NCI-H1417 (cell line): Measurements from ENCODE around the gene GNL3L.
"Not testable (repeated sequence)": the region's sequence is repeated elsewhere in the genome, so short reads cannot be mapped to it uniquely, and the experiment has no call there.

Source experiments
- DNase-seq, 3 experiments: peaks; one replicate each; lab custom pipeline; 2025; lab: John Stamatoyannopoulos, UW

Gene GNL3L, protein sequence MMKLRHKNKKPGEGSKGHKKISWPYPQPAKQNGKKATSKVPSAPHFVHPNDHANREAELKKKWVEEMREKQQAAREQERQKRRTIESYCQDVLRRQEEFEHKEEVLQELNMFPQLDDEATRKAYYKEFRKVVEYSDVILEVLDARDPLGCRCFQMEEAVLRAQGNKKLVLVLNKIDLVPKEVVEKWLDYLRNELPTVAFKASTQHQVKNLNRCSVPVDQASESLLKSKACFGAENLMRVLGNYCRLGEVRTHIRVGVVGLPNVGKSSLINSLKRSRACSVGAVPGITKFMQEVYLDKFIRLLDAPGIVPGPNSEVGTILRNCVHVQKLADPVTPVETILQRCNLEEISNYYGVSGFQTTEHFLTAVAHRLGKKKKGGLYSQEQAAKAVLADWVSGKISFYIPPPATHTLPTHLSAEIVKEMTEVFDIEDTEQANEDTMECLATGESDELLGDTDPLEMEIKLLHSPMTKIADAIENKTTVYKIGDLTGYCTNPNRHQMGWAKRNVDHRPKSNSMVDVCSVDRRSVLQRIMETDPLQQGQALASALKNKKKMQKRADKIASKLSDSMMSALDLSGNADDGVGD

DNA sequence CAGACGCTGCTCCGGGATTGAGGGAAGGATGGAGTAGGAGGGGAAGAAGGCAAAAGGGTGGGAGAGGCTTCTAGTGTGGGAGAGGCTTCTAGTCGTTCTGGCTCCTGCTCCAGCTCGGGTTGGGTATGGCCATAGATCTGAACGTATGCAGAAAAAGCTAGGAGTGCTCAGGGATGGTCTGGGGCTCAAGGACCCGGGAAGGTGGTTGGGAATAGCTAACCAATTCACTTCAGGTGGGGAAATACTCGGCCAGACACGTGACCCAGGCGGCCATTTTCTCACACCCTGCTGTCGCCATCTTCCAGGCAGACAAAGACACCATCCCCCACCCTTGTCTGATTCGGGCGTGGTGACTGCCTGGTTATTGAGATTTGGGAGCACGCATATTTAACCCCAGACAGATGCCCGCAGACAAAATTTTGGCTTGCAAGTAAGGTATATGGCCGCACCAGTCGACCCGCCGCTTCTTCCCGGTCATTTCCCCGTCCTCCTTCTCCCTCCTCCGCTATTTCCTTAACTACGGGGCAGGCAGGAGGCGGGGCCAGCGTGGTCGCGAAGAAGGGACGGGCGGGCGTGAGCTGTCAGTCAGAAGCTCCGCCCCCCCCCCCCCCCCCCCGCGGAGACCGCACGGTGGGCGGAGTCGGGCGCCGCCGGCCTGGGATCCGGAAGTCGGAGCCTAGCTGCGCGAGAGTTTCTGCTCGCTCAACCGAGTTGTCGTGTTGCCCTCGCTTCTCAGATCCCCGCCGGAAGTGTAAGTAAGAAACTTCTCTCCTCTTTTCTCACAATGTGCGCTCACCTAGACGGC lies at the start of gene GNL3L:
Gene GNL3L, plus strand, starts transcription at position 668 of the 805 bp plus-strand sequence. CDS start 2,348 bp downstream, outside the sequence.
- peak; percentile 87 to 94 (median 87) for DNase-seq

DNA sequence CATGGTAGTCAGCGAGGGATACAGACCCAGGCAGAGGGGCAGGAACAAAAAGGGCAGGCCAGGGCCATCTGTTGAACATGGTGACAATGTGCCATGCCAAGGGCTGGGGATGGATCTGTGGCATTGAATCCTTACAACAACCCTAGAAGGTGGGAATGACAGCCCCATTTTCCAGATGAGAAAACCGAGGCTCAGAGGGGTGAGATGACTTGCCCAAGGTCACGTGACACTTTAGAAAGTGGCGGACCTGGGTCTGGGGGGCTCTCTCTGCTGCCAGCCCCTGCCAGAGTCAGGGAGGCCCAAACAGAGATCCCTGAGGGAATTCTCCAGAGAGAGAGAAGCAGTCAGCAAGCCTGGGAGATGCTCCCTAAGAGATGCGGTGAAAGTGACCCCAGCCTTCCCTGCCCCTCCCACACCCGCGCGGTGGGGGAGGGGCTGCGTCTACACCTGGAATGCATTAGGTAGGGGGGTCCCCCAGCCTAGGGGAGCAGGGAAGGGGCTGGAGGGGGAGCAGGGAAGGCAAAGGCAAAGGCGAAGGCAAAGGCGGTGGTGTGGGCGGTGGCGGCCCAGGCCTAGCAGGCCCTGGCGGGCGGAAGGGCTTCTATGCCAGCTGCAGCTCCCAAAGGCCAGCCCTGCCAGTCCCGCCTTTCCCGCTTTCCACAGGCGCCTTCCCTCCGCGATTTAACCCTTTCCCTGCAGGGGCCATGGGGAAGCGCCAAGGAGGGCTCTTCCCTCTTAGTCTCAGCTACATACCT lies 47.0 kb upstream of the GNL3L start:
- DNase-seq = no peak

DNA sequence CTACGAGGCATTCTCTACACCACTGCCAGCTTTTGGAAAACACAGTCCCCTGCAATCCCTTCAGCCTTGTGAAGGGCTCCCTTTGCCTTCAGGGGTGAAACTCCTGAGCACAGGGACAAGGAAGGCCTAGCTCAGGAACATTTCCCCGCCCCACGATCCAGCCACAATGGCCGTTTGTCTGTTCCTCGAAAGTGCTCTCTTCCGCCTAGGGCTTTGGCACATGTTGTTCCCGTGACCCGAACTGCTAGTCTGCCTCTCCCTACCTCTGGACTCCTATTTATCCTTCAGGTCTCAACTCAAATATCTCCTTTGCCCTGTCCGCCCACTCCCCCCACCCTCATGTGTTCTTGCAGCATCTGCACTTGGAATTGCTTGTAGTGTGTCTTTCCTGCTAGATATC lies 46.1 kb upstream of the GNL3L start:
- no peak for DNase-seq

DNA sequence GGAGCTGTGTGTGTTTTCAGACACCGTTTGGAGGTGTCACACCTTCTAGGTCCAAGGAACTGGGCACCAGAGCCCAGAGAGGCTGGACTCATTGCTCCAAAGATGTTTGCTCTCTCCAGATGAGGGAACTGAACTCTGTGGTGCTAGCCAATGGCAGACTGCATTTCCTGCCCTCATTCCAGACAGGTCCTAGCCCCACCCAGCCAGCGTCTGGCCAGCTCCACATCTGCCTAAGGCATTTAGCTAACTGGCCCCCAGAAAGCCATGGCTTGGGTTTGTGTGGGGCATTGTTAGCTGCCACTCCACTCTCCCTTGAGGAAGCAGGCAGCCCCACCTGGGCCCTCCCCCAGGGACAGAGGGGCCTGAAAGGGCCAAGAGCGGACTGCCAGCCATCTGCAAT lies 45.4 kb upstream of the GNL3L start:
- DNase-seq = no peak

DNA sequence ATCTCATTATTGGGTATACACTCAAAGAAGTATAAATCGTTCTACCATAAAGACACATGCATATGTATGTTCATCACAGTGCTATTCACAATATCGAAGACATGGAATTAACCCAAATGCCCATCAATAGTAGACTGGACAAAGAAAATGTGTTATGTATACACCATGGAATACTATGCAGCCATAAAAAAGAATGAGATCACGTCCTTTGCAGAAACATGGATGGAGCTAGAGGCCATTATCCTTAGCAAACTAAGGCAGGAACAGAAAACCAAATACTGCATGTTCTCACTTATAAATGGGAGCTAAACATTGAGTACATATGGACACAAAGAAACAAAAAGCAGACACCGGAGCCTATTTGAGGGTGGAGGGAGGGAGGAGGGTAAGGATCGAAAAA lies 40.2 kb upstream of the GNL3L start:
- not testable (repeated sequence) for DNase-seq

DNA sequence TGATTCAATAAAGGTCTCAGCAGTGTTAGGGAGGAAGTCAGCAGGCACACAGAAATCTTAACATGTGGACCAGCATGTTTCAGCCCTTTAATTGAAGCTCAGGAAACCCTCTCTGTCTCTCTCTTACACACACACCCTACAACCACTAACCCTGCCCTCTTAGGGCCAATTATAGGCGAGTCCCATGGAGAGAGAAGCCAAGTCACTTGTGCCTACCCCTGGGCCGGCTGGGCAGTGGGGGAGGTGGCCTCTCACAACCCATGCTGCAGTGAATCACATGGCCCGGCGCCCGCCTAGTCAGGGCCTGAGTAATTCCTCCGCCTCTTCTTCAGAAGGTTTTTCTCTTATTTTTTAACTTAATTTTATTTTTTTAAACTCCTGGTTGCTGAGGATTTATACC lies 37.7 kb upstream of the GNL3L start:
- DNase-seq = no peak

DNA sequence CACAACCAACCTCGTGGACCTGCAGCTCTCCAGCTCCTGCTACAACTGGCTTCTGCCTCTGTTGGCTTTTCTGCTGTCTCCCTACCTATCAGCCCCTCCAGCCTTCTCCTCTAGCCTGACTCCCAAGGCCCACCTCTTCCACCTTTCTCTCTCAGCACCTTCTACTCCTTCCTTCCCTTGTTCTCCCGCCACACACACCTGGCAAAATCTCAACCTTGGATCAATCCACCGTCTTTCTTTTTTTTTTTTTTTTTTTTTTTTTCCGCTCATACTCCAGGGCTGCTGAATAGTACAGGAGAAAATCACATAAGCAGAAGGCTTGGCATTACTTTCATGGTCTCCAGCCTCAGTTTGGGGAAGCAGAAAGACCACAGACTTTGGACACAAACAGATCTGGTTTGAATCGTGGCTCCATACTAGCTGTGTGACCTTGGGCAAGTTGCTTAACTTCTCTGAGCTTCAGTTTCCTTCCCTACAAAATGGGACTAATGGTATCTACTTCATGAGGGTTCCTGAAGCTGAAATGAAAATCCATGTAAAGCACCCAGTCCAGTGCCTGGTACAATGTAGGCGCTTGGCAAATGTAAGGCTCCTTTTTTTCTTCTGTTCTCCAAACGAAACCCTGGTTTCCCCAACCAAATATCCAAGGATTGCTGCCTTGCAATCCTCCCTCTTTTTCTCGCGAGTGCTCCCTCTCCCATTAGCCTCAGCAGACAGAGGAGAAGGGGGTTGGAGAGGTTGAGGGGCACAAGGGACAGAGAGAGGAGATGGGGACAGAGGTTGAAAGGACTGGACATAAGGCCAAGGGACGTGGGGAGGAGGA lies 35.6 kb upstream of the GNL3L start:
- DNase-seq = no peak

DNA sequence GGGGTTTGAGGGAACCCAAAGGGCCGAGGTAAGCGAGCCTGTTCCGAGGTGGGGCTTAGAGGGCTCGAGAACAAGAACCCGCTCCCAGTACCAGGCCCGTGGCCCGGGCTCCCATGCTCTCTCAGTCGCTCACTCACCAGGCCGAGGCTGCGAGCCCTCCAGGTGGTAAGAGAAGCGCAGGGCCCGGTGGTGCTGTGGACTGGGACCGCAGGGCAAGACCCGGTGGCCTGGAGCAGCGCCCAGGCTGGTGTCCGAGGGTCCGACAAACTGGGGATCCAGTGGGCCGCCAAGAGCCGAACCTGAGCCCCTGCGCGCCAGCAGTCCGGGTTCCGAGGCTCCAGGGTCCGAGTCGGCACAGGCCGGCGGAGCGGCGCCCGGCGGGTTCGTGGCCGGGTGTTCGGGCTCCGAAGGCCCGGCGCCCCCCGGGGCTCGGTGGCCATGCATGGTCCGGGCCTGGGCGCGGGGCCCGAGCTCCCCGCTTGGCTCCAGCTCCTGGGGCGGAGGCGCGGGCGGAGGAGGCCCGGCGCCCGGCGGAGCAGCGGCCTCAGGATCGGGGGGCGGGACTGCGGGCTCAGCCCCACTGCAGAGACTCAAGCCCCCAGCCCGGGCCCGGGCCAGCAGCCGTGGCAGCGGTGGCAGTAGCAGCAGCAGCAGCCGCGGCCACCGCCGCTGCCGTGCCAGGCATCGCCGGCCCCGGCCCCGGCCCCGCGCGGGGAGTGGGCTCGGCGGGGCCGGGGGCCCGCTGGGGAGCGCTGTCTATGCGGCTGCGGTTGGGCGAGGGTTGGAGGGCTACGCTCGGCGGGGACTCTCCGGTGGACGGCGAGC lies 34.8 kb upstream of the GNL3L start:
- DNase-seq = peak in 2 of 3 experiments; percentile 58 to 73

DNA sequence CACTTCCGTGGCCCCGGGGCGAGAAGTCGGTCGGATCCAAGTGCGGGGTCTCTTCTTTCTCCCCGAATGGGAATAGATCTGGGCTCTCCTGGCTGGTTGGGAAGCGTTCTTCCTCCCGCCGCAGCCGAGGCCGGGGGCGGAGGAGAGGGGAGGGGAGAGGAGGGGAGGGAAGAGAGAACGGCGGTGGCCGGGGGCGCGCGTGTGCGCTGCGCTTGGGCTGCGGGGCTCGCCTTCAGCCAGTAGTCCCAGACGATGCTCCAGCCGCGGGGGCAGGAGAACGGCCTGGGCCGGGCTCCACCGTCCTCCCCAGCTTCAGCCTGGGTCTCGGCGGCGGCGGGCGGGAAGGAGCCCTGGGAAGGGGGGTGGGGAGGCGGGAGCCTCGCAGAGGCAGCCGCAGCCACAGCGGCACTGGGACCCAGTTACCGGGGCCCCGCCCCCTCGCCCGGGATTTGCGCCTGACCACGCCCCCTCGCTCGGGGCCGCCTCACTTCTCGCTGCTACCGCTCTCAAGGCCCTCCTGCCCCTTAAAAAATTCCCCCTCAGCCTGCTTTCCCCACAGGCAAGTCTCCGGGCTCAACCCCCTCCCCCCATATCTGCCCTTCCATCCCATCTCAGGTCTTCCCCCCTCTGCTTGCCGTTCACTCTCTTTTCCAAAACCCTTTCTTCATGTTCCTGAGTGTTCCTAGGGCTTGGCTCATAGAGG lies 34.1 kb upstream of the GNL3L start, which contains the start of gene FGD1:
Gene FGD1, minus strand, starts transcription at position 421 of the 703 bp plus-strand sequence. CDS start 802 bp downstream, outside the sequence.
- peak; percentile 18 to 85 (median 81) for DNase-seq

DNA sequence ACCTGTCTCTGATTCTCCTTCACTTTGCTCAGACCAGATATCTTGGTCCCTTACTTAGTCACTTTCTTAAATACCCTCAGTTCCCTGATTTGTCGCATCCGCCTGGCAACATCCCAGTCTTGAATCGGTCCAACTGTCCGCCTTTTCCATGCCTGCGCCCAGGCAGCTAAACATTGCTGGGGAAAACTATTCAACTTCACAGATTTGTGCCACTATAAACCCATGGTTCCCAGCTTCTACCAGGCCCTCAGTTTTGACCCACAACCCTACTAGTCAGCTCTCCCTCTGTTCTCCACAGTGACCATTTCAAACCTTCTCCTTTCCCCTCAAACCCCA lies 33.5 kb upstream of the GNL3L start:
- peak in 1 of 3 experiments; percentile 32 for DNase-seq

DNA sequence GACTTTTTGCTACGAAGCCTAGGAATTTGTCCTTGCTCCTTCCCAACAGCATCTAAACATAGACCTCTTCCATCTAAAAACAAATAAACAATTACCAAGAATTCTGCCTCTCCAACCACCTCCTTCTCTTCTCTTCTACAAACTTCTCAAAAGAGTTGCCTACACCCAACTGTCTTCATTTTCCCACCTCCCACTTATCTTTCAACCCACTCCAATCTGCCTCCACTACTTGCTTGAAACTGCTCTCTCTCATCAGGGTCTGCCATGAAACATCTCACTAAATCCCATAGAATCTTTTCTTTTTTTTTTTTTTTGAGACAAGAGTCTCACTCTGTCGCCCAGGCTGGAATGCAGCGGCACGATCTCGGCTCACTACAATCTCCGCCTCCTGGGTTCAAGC lies 33.1 kb upstream of the GNL3L start:
- no peak for DNase-seq

DNA sequence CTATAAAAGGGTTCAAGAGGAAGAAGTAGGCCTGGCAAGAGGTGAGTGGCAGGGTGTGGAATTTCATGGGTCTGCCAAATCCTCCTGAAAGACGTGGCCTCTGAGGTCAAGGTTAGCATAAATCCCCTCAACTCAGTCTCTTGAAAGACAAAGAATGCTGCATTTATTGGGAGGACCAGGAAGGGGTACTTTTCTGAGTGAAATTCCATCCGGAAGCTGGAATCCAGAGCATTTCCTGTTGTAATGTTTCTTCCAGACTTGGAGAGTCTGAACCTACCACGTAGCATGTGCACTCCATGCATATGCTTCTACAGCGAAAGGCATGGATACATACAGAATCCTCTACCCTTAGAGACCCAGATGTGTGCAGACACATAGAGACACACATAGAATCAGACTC lies 20.6 kb upstream of the GNL3L start:
- no peak for DNase-seq

DNA sequence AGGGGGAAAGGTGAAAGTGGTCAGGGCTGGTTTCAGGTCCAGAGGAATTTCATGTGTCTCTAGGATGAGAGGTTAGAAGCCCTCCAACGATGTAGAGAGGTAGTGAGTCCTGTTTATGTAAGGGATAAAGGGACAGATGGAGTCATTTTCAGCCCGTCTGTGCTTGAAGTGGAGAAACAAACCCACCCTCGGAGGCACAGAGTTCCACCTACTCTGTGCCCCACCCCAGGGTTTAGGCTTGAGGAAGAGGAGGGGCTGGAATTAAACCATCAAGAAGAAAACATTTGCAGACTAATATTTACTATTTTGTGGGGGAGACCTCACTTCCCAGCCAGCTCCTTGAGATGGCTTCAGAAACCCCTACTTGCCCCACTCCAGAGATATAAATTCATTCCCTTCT lies 868 bp upstream of the GNL3L start:
- DNase-seq = no peak

DNA sequence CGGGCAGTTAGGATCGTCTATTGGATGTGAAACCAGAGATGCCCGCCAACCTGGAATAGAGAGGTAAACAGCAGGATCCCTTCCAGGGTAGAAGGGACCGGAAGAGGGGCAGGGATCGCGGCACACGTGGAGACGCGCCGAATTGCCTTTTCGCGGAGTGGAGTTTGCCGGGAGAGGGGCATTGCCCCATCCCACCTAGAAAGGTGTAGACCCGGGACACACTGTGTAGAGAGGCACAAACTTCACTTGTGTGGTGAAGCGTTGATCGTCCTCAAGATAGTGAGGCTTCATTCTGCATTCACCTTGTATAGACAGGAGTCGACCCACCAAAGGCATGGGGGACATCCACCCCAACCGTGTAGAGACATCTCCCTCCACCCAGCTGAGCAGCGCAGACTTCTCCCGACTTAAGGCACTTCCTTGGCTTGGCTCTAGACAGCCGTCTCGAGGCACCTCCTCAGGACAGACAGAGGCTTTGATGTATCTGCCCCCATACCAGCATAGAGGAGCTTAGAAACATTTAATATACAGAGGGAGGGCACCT lies 410 bp downstream of the GNL3L start:
- DNase-seq = no peak

DNA sequence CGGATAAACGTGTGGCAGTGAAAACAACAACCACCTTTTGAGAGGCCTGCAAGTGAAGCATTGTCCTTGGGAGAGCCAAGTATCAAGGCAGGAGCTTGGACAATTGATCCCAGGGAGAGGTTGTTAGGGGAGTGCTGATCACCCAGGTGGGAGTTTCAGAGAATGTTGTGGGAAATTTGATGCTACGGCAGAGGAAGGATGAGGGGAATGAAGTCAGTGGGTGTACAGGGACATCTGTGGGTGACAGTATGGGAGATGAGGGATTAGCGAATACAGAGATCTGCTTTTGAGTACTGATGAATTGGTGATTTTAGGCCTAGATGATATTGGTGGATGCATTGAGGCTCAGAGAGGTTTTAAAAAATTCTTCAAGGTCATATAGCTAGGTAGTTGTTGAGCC lies 4.3 kb downstream of the GNL3L start:
- DNase-seq = no peak

DNA sequence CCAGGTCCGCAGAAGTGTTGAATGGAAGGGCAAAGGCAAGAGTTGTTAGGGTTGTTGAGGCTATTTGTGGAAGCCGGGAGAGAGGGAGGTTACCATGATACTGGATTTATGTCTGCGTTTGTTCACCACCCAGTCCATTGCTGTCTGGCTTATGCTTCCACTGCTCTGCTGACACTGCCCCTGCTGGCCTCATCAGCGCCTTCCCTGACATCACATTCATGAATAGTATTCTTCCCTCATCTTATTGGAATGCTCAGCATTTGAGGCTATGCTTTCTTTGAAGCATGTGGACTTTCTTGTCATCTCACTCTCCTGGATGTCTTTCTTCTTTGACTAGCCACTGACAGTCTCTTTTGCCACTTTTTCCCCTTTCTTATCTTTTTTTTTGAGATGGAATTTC lies 10.3 kb downstream of the GNL3L start:
- DNase-seq = no peak

DNA sequence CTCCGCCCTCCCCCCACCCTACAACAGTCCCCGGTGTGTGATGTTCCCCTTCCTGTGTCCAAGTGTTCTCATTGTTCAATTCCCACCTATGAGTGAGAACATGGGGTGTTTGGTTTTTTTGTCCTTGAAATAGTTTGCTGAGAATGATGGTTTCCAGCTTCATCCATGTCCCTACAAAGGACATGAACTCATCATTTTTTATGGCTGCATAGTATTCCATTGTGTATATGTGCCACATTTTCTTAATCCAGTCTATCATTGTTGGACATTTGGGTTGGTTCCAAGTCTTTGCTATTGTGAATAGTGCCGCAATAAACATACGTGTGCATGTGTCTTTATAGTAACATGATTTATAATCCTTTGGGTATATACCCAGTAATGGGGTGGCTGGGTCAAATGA lies 12.2 kb downstream of the GNL3L start:
- DNase-seq = not testable (repeated sequence)

DNA sequence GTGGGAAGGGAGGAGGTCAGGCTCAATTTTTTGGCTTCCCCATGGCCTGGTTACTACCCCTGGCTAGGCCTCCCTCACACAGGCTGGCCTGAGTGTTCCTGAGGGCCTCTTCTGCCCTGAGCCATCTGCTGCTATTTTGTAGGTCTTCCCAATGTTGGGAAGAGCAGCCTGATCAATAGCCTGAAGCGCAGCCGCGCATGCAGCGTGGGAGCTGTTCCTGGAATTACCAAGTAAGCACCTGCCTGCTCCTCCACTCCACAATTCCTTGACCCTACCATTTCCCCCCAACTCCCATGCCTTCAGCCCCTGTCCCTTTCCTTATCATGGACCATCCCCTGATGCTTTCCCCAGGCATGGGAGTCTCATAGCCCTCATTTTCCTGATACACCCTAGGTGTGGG lies 20.8 kb downstream of the GNL3L start:
- DNase-seq = no peak

DNA sequence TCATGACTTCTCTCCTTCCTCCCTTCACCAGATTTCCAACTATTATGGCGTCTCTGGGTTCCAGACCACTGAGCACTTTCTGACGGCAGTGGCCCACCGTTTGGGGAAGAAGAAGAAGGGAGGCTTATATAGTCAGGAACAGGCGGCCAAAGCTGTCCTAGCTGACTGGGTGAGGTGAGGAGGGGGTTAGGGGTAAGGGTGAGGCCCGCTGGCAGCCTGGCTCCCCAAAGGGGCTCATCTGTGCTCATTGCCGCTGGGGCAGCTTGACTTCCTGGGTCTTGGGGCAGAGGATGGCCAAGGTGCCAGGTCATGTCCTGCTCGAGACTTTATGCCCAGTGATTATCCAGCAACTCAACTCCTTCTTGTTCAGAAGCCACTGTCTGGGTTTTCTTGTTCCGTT lies 21.8 kb downstream of the GNL3L start:
- DNase-seq = no peak
